GM23338 (cell line): ENCODE measurements around the gene DTD1. TPM values are rescaled to one million over a fixed set of nuclear protein-coding genes. Genes with fewer than 3 reads are reported as not detected.

Source experiments
- ATAC-seq: fragments of 200-7000 bp; cut with Tn5 transposase; 3 replicates; pipeline ENCODE4 v1.9.1; 2020
- DNase-seq: peaks from one replicate; pipeline ENCODE4 v3.0.0-alpha.2; 2015; ENCODE audit warnings: low spot score
- H2AFZ ChIP-seq: fragments of 200-600 bp; sonication (generic); 2 replicates; pipeline ENCODE4 v1.8.0; 2016; ENCODE audit warnings: antibody characterized with exemption, mild to moderate bottlenecking, moderate library complexity
- H3F3A ChIP-seq: fragments of 200-600 bp; sonication (generic); replicated peaks from 2 replicates; pipeline ENCODE4 v1.8.0; 2017; ENCODE audit warnings: antibody characterized with exemption, mixed run types, low read depth
- H3K27ac ChIP-seq: fragments of 200-600 bp; sonication (generic); 2 replicates; pipeline ENCODE4 v1.6.1; 2016; ENCODE audit warnings: low read depth
- H3K27me3 ChIP-seq: fragments of 200-600 bp; sonication (generic); 2 replicates; pipeline ENCODE4 v1.8.0; 2016; ENCODE audit warnings: mild to moderate bottlenecking, mixed run types, moderate library complexity; ENCODE audit not compliant: insufficient read depth
- H3K36me3 ChIP-seq: fragments of 200-600 bp; sonication (generic); 2 replicates; pipeline ENCODE4 v1.8.0; 2016; ENCODE audit warnings: mild to moderate bottlenecking; ENCODE audit not compliant: insufficient read depth
- H3K4me1 ChIP-seq: fragments of 200-600 bp; sonication (generic); 2 replicates; pipeline ENCODE4 v1.8.0; 2016; ENCODE audit warnings: mild to moderate bottlenecking, moderate library complexity; ENCODE audit not compliant: insufficient read depth
- H3K4me2 ChIP-seq: fragments of 200-600 bp; sonication (generic); 2 replicates; pipeline ENCODE4 v1.7.1; 2017; ENCODE audit warnings: mixed run types
- H3K4me3 ChIP-seq: fragments of 200-600 bp; sonication (generic); 2 replicates; pipeline ENCODE4 v1.6.1; 2016; ENCODE audit warnings: mixed run types
- H3K79me2 ChIP-seq: fragments of 200-600 bp; sonication (generic); replicated peaks from 2 replicates; pipeline ENCODE4 v1.8.0; 2017; ENCODE audit warnings: mild to moderate bottlenecking; ENCODE audit not compliant: insufficient read depth
- H3K9me2 ChIP-seq: fragments of 200-600 bp; sonication (generic); 2 replicates; pipeline ENCODE4 v1.8.0; 2017; ENCODE audit not compliant: insufficient read depth
- H4K20me1 ChIP-seq: fragments of 200-600 bp; sonication (generic); replicated peaks from 2 replicates; pipeline ENCODE4 v1.8.0; 2017; ENCODE audit warnings: mild to moderate bottlenecking; ENCODE audit not compliant: insufficient read depth
- H3K27ac Mint-ChIP-seq: 2 replicates; pipeline ENCODE4 v1.8.0; 2020; ENCODE audit warnings: inconsistent platforms, mild to moderate bottlenecking, moderate library complexity, mixed read lengths
- H3K27me3 Mint-ChIP-seq: 3 replicates; pipeline ENCODE4 v1.8.0; 2022; ENCODE audit warnings: low read depth, mild to moderate bottlenecking, moderate library complexity, mixed read lengths, inconsistent platforms; ENCODE audit not compliant: insufficient read depth, poor library complexity
- H3K36me3 Mint-ChIP-seq: 3 replicates; pipeline ENCODE4 v1.8.0; 2021; ENCODE audit warnings: low read depth, mild to moderate bottlenecking, inconsistent platforms, moderate library complexity, mixed read lengths
- H3K4me1 Mint-ChIP-seq: 3 replicates; pipeline ENCODE4 v1.8.0; 2020; ENCODE audit warnings: mild to moderate bottlenecking, inconsistent platforms, mixed read lengths
- H3K4me3 Mint-ChIP-seq: 3 replicates; pipeline ENCODE4 v1.8.0; 2021; ENCODE audit warnings: moderate library complexity, mild to moderate bottlenecking, inconsistent platforms, mixed read lengths
- H3K9me3 Mint-ChIP-seq: 3 replicates; pipeline ENCODE4 v1.8.0; 2020; ENCODE audit warnings: moderate library complexity, mild to moderate bottlenecking, inconsistent platforms, mixed read lengths
- CREB1 ChIP-seq: fragments of 250-450 bp; sonication (Bioruptor Pico); IDR thresholded peaks from 2 replicates; pipeline ENCODE4 v1.5.0; 2020; ENCODE audit warnings: low read depth, mild to moderate bottlenecking, moderate library complexity
- CTCF ChIP-seq, 2 experiments: fragments of 200-600 bp in 1 of 2; sonication (generic) in 1 of 2; conservative IDR thresholded peaks; 2 replicates each; pipeline versions ENCODE4 v1.5.1 to v1.6.1; 2016 to 2017; ENCODE audit warnings: antibody characterized with exemption in 2 of 2, low read depth in 2 of 2, mild to moderate bottlenecking in 2 of 2, moderate library complexity in 1 of 2
- ETS1 ChIP-seq: IDR thresholded peaks from 2 replicates; pipeline ENCODE4 v1.6.1; 2016; ENCODE audit warnings: antibody characterized with exemption
- EZH2 ChIP-seq: fragments of 200-600 bp; sonication (generic); IDR thresholded peaks from one replicate; pipeline ENCODE4 v1.8.0; 2017; ENCODE audit warnings: antibody characterized with exemption, mild to moderate bottlenecking, low read depth; ENCODE audit not compliant: unreplicated experiment
- EZH2phosphoT487 ChIP-seq: fragments of 200-600 bp; sonication (generic); IDR thresholded peaks from one replicate; pipeline ENCODE4 v1.8.1; 2018; ENCODE audit warnings: antibody characterized with exemption; ENCODE audit not compliant: unreplicated experiment
- JUNB ChIP-seq: IDR thresholded peaks from one replicate; pipeline ENCODE4 v1.6.1; 2016; ENCODE audit warnings: antibody characterized with exemption; ENCODE audit not compliant: unreplicated experiment
- NANOG ChIP-seq: IDR thresholded peaks from 2 replicates; pipeline ENCODE4 v1.6.1; 2016; ENCODE audit warnings: antibody characterized with exemption, borderline replicate concordance
- POLR2AphosphoS5 ChIP-seq: IDR thresholded peaks from 2 replicates; pipeline ENCODE4 v1.6.1; 2016; ENCODE audit warnings: antibody characterized with exemption, low read depth
- REST ChIP-seq: IDR thresholded peaks from one replicate; pipeline ENCODE4 v1.6.1; 2018; ENCODE audit warnings: antibody characterized with exemption; ENCODE audit not compliant: unreplicated experiment
- STAT1 ChIP-seq: IDR thresholded peaks from one replicate; pipeline ENCODE4 v1.6.1; 2016; ENCODE audit warnings: antibody characterized with exemption; ENCODE audit not compliant: unreplicated experiment
- ZNF114 ChIP-seq: fragments of 250-450 bp; sonication (Bioruptor Pico); IDR thresholded peaks from 2 replicates; pipeline ENCODE4 v1.5.0; 2020; ENCODE audit warnings: mild to moderate bottlenecking, moderate library complexity
- ZNF331 ChIP-seq: fragments of 250-450 bp; sonication (Bioruptor Pico); IDR thresholded peaks from 2 replicates; pipeline ENCODE4 v1.5.0; 2020; ENCODE audit warnings: low read depth, mild to moderate bottlenecking, moderate library complexity
- ZNF462 ChIP-seq: fragments of 250-450 bp; sonication (Bioruptor Pico); IDR thresholded peaks from 2 replicates; pipeline ENCODE4 v1.5.0; 2020; ENCODE audit warnings: mild to moderate bottlenecking, moderate library complexity
- polyA plus RNA-seq: library from polyadenylated mRNA; unstranded; fragments of >200 nt; fragmentation: Nextera tagmentation; extraction: Ambion mirVana; gene quantifications from 2 replicates; pipeline ENCODE4 v1.2.1, GENCODE V29; 2016
- total RNA-seq: library from RNA; depleted of rRNA; stranded (reverse); fragments of >200 nt; shearing (Covaris generic); gene quantifications from 2 replicates; pipeline ENCODE4 v1.2.3, GENCODE V29; 2014

DTD1 gene
- total and polyA plus RNA-seq, 2 experiments from 2014 or later = 69.8 to 74.0 TPM

- no peak overlapping the region for H3K4me3 ChIP-seq
- no peaks in the 10 kb centered on the region for H4K20me1 ChIP-seq
- no peak overlapping the region for H3K4me3 Mint-ChIP-seq
- no peak overlapping the region for H3K27ac ChIP-seq
- ATAC-seq = no peak
- no peak for DNase-seq
- H3K4me2 ChIP-seq = no peak overlapping the region
- peaks cover 2% of the 10 kb centered on the region for H3K27me3 Mint-ChIP-seq
- no peak overlapping the region for H3K27ac Mint-ChIP-seq
- no peaks in the 10 kb centered on the region for H3K36me3 Mint-ChIP-seq
- TF ChIP-seq EZH2phosphoT487 = no peak
- TF ChIP-seq ZNF331 (CRISPR knock-in tag) = no peak
- no peak for TF ChIP-seq CTCF (conservative IDR thresholded peaks at IDR 0.05; ENCODE audit: low read depth in 2 of 2)
- TF ChIP-seq JUNB = no peak
- no peak for TF ChIP-seq REST
- TF ChIP-seq NANOG = no peak
- TF ChIP-seq ZNF462 = no peak
- TF ChIP-seq EZH2 = no peak
- no peak for TF ChIP-seq POLR2AphosphoS5
- TF ChIP-seq STAT1 = no peak
- no peak for TF ChIP-seq ZNF114 (CRISPR knock-in tag)
- TF ChIP-seq ETS1 = no peak
- TF ChIP-seq CREB1 (CRISPR knock-in tag) = no peak
- no peaks in the 10 kb centered on the region for H3K27me3 ChIP-seq
- no peaks in the 10 kb centered on the region for H3K9me3 Mint-ChIP-seq
- H3K79me2 ChIP-seq = no peaks in the 10 kb centered on the region
- peaks cover 12% of the 10 kb centered on the region; the same call in 1 of the 2 replicates for H3K9me2 ChIP-seq
- H3F3A ChIP-seq = no peaks in the 10 kb centered on the region
- no peaks in the 10 kb centered on the region for H3K36me3 ChIP-seq
- no peaks in the 10 kb centered on the region for H3K4me1 ChIP-seq
- no peak overlapping the region for H2AFZ ChIP-seq
- H3K4me1 Mint-ChIP-seq = no peaks in the 10 kb centered on the region; the same call in 2 of the 3 replicates
These were observed 213.7 kb downstream of the DTD1 start for GRCh38 chr20:18801516-18801915.
